NCI-H2196 treated with DMSO at 0.1 percent for 48 hours (cell line): ENCODE results near the gene MATN4.

Source experiments
- DNase-seq: peaks from one replicate; lab custom pipeline; 2025; ENCODE audit not compliant: unreplicated experiment; lab: John Stamatoyannopoulos, UW

MATN4 gene

GRCh38 chr20:45293041-45294002 is 14.8 kb downstream of the MATN4 start:
- DNase-seq = peak; percentile 67

- no peak for DNase-seq
Observed at GRCh38 chr20:45292343-45292742, 15.8 kb downstream of the MATN4 start.

GRCh38 chr20:45291526-45291925 is 16.6 kb downstream of the MATN4 start:
- DNase-seq = no peak

- peak; percentile 76 for DNase-seq
Observed at GRCh38 chr20:45290677-45291355, 17.3 kb downstream of the MATN4 start.

GRCh38 chr20:45289942-45290676 is 18.0 kb downstream of the MATN4 start:
- no peak for DNase-seq

DNA sequence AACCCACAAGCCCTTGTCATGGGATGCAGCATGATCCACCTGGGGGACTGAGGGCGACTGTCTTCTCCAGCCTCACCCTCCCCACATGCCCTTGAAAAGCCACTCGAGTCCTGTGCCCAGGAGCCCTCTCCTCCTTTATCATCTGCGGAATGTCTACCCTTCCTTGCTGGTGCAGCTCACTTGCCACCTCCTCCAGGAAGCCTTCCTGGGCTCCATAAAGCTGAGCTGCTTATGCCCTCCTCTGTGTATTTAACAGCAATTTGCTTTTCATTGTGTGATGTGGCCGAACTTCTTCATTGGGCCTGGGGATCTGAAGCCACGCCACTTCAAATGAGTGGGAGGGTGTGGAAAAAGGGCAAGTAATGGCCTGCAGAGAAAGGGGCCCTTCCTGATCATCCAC is 19.2 kb downstream of the MATN4 start:
- no peak for DNase-seq

DNA sequence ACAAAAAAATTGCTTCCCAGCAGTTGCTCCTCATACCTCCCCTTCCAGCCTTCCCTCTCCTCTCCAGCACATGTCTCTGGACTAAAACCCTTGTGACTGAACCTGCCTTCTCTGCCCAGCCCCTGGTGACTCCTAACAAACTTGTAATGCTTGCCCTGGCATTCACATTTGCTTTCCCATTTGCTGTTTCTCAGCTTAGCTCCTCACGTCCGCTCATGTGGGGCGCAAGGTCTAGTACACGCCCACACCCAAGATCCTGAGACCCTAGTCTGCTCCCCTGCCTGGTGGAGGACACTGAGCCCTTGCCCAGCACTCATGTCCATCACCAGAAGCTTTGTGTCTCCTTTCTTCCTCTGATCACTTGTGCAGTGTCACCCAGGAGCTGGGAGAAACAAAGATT is 19.7 kb downstream of the MATN4 start:
- DNase-seq = no peak

DNA sequence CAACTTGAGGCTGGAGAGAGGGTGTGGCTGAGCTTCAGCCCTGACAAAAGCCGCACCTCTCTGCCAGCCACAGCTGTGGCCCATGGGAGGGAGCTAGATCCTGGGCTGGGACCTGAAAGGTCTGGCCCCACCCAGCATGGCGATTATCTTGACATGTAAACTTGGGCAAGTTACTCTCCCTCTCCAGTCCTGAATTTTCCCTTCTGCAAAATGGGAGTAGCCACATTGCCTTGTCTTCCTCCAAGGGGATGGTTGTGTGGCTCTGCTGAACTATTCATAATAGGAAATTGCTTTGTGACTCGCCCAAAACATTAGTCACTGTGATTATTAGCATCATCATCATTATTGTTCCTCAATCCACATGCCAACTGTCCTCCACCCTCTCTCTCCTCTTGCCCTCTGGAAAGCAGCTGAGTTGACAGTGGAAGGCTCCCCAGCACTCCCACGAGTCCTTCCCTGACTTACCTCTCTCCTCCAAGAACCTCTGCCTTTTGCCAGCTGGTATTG is 24.5 kb downstream of the MATN4 start:
- no peak for DNase-seq

DNA sequence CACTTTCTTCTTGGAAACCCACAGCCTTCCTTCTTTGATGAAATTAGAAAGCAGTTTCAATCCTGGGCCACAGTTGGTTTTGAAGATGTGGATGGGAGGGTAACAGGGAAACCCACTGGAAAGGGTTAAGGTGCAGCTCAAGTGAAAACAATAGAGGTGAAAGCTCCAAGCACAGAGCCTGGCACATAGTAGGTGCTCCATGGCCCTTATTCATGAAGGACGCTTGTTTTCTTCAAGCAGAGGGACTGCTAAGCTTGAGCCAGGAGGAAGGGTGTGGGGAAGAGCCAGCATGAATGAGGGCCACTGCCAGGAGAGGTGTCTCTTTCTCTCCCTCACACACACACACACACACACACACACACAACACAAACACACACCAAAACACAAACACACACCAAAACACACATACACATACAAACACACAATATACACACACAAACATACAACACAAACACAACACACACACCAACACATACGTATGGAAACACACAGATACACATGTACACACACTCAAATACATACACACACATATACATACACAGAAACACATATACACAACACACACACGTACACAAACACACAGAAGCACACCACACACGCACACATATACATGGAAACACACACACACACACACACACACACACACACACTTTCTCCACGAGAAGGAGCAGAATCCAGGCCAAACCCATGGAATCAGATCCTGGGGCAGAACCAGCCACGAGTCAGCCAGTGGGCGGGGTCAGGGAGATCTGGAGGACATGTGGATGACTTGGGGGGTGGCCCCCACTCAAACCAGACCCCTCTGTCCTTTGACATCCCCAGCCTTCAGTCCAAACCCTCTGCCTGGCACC is 25.2 kb downstream of the MATN4 start:
- DNase-seq = no peak

GRCh38 chr20:45279992-45280391 is 28.1 kb downstream of the MATN4 start:
- no peak for DNase-seq

DNA sequence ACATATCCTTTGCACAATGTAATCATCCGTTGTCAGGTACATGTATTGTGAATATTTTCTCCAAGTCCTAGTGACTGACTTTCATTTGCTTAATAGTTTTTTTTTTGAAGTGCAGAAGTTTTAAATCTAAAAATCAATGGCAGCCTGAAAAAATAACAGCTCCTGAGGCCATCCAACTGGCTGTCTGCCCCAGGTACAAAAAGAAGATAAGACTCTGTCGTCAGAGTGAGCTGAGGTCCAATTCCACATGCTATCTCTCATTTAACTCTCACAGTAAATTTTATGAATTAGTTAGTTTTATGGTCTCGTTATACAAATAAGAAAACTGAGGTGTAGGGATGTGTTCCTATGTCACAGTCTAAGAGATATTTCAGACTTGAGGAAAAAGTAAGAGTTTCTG is 32.8 kb downstream of the MATN4 start:
- no peak for DNase-seq

DNA sequence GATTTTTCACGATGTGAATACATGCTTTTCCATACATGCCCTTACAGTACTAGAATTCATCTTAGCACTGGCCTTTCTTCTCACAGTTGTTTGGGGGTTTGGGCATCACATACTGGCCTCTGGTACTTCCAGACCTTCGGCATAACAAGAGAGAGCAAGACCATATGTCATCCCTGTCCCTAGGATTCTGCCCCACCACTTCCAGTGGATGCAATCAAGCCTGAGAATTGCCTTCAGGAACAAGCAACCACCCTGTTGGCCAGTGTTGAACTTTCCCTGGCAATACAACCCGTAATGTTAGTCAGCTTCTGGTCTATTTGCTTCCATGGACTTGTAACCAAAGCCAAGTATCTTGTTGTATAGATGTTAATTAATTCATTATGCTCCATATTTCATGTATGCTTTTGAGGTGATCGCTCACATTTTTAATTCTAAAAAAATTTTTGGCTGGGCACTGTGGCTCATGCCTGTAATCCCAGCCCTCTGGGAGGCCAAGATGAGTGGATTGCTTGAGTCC is 38.3 kb downstream of the MATN4 start:
- DNase-seq = no peak

DNA sequence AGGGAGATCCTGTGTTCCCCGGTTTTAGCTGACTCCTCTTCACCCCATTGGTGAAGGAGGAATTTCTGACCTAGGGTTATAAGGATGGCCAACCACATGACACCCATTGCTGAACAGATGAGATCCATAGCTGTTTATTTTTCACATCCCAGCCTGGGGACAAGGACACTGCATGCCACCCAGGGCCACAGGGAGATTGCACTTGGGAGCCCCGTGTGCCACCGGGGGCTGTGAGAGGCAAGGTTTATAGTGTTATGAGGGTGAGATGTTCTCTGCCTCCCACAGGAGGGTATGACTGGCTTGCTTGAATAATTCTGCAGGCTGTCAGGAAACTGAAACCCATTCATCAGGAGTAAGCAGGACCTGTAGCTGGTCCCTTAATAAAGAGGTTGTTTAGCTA is 39.0 kb downstream of the MATN4 start:
- no peak for DNase-seq

DNA sequence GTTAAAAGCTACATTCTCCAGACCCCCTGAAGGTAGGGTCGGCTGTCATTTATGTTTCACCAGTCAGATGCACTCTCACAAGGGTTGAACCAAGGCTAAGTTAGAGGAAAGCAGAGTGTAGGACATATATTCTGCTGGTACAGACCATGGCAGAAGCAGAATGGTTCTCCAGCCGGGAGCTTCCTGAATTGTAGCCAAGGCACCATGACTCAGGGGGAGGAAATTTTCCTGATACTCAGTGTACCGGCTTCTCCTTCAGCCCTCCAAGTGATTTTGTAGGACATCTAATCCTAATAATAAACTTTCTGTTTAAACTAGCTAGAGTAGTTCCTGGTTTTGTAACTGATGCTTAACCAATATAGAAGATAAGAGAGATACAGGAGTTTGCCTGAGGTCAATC is 39.6 kb downstream of the MATN4 start:
- no peak for DNase-seq

DNA sequence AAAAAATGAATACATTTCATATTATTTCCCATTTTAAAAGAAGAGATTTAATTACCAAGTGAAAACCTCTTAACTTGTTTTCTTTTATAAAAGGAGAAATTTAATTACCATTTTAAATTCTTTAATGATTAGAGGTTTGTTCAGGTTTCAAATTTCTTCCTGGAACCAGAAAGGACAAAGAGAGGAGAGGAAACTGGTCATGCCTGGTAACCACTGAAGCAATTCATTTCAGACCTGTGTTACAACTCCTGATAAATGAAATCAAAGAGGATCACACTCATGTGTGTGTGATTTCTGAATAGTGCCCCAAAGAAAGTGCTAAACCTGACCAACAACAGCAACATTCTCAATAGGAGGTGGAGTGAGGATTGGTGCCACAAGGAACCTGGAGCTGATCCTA is 41.1 kb downstream of the MATN4 start:
- no peak for DNase-seq

- no peak for DNase-seq
Observed at GRCh38 chr20:45263556-45264266, 44.4 kb downstream of the MATN4 start.

- no peak for DNase-seq
Observed at GRCh38 chr20:45258664-45259063, 49.4 kb downstream of the MATN4 start.

DNA sequence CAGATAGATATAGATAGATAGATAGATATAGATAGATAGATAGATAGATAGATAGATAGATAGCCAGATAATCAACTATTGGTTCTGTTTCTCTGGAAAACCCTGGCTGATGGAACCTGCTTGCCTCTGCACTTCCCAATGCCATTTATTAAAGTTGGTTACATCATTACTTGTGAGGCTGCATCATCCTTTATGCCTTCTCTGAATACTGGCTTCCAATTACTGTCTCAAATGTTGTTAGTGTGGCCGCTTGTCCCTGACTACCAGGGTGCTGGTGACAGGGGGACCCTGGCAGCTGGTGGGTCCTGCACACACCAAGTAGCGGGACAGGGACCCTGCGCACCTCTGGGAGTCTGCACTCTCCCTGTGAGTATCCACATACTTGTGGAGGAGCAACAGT is 49.8 kb downstream of the MATN4 start:
- no peak for DNase-seq

- no peak for DNase-seq
Observed at GRCh38 chr20:45257711-45258110, 50.4 kb downstream of the MATN4 start.

GRCh38 chr20:45257161-45257560 is 50.9 kb downstream of the MATN4 start:
- DNase-seq = no peak
